Astrocyte (in vitro differentiated cells and primary cell): ENCODE results near the gene STXBP2. TPM values are rescaled to one million over a fixed set of nuclear protein-coding genes. Genes with fewer than 3 reads are reported as not detected.

ENCODE experiments used
- DNase-seq: peaks from one replicate; pipeline ENCODE4 v3.0.0-alpha.2; 2010; ENCODE audit warnings: low read depth
- FAIRE-seq: peaks from 2 replicates; lab custom pipeline; 2011; peaks lifted over from hg19 to GRCh38; lab: Jason Lieb, UNC
- H2AFZ ChIP-seq: 2 replicates; pipeline ENCODE4 v1.6.0; 2012; ENCODE audit warnings: low read depth, low read length, inconsistent platforms
- H3K27ac ChIP-seq: 2 replicates; pipeline ENCODE4 v1.5.1; 2011; ENCODE audit warnings: low read depth, low read length, inconsistent platforms
- H3K27me3 ChIP-seq: 2 replicates; pipeline ENCODE4 v1.6.0; 2011; ENCODE audit warnings: low read length, inconsistent platforms; ENCODE audit not compliant: insufficient read depth
- H3K36me3 ChIP-seq: 2 replicates; pipeline ENCODE4 v1.5.1; 2011; ENCODE audit warnings: low read length, inconsistent platforms; ENCODE audit not compliant: insufficient read depth
- H3K4me1 ChIP-seq: 2 replicates; pipeline ENCODE4 v1.5.1; 2011; ENCODE audit warnings: low read length, inconsistent platforms; ENCODE audit not compliant: insufficient read depth
- H3K4me2 ChIP-seq: 2 replicates; pipeline ENCODE4 v1.6.0; 2012; ENCODE audit warnings: low read length, inconsistent platforms
- H3K4me3 ChIP-seq: 2 replicates; pipeline ENCODE4 v1.5.1; 2011; ENCODE audit warnings: low read depth, mild to moderate bottlenecking, low read length, inconsistent platforms; ENCODE audit not compliant: insufficient read depth
- H3K79me2 ChIP-seq: 2 replicates; pipeline ENCODE4 v1.6.0; 2012; ENCODE audit warnings: mild to moderate bottlenecking, low read length, inconsistent platforms; ENCODE audit not compliant: insufficient read depth
- H3K9ac ChIP-seq: 2 replicates; pipeline ENCODE4 v1.6.0; 2012; ENCODE audit warnings: mild to moderate bottlenecking, low read length, inconsistent platforms
- H3K9me3 ChIP-seq: 2 replicates; pipeline ENCODE4 v1.5.1; 2012; ENCODE audit warnings: low read depth, mild to moderate bottlenecking, low read length, inconsistent platforms; ENCODE audit not compliant: insufficient read depth
- H4K20me1 ChIP-seq: 2 replicates; pipeline ENCODE4 v1.6.0; 2012; ENCODE audit warnings: low read length, inconsistent platforms; ENCODE audit not compliant: insufficient read depth
- H3K27ac Mint-ChIP-seq: one replicate; pipeline ENCODE4 v1.8.0; 2021; ENCODE audit warnings: mild to moderate bottlenecking, mixed read lengths; ENCODE audit not compliant: unreplicated experiment
- H3K27me3 Mint-ChIP-seq: one replicate; pipeline ENCODE4 v1.8.0; 2021; ENCODE audit warnings: low read depth, mixed read lengths; ENCODE audit not compliant: unreplicated experiment
- H3K36me3 Mint-ChIP-seq: one replicate; pipeline ENCODE4 v1.8.0; 2021; ENCODE audit warnings: low read depth, mixed read lengths; ENCODE audit not compliant: unreplicated experiment
- H3K4me1 Mint-ChIP-seq: one replicate; pipeline ENCODE4 v1.8.0; 2021; ENCODE audit warnings: low read depth, mixed read lengths; ENCODE audit not compliant: unreplicated experiment
- H3K4me3 Mint-ChIP-seq: one replicate; pipeline ENCODE4 v1.8.0; 2021; ENCODE audit warnings: mild to moderate bottlenecking, moderate library complexity, mixed read lengths; ENCODE audit not compliant: unreplicated experiment
- H3K9me3 Mint-ChIP-seq: one replicate; pipeline ENCODE4 v1.8.0; 2021; ENCODE audit warnings: mild to moderate bottlenecking, mixed read lengths; ENCODE audit not compliant: unreplicated experiment
- CTCF ChIP-seq: IDR thresholded peaks from 2 replicates; pipeline ENCODE4 v1.5.1; 2011; ENCODE audit warnings: low read depth, mild to moderate bottlenecking, inconsistent platforms, low read length, moderate library complexity; ENCODE audit not compliant: insufficient read depth
- EZH2 ChIP-seq: IDR thresholded peaks from 2 replicates; pipeline ENCODE4 v1.6.1; 2012; ENCODE audit warnings: mild to moderate bottlenecking, low read length, inconsistent platforms; ENCODE audit not compliant: insufficient read depth
- total RNA-seq: library from RNA; stranded (reverse); gene quantifications from 2 replicates; pipeline ENCODE4 v1.2.1, GENCODE V29; 2021

The STXBP2 gene
- total RNA-seq, 1 donor from 2014 or later = 49.6 TPM

- H3K27me3 Mint-ChIP-seq = peaks cover 44% of the 10 kb centered on the region
- H3K27me3 ChIP-seq = peaks cover 2% of the 10 kb centered on the region
- no peak for FAIRE-seq
Measured at GRCh38 chr19:7662657-7663056, 25.7 kb downstream of the STXBP2 start.

GRCh38 chr19:7663706-7664105 lies 26.8 kb downstream of the STXBP2 start:
- H3K4me1 ChIP-seq = no peaks in the 10 kb centered on the region
- H3K4me2 ChIP-seq = no peak overlapping the region
- H3K27ac Mint-ChIP-seq = no peak overlapping the region
- H3K9ac ChIP-seq = no peak overlapping the region
- H3K36me3 ChIP-seq = no peaks in the 10 kb centered on the region
- H4K20me1 ChIP-seq = no peaks in the 10 kb centered on the region
- no peaks in the 10 kb centered on the region for H3K79me2 ChIP-seq
- no peak overlapping the region for H3K27ac ChIP-seq
- no peak for DNase-seq
- no peak overlapping the region for H3K4me3 Mint-ChIP-seq
- no peaks in the 10 kb centered on the region for H3K9me3 ChIP-seq
- H3K4me3 ChIP-seq = no peak overlapping the region
- no peaks in the 10 kb centered on the region for H3K4me1 Mint-ChIP-seq
- H3K36me3 Mint-ChIP-seq = no peaks in the 10 kb centered on the region
- no peak for FAIRE-seq
- peaks cover 48% of the 10 kb centered on the region for H3K27me3 Mint-ChIP-seq
- TF ChIP-seq EZH2 = no peak
- TF ChIP-seq CTCF = no peak
- peaks cover 2% of the 10 kb centered on the region for H3K9me3 Mint-ChIP-seq
- H3K27me3 ChIP-seq = peaks cover 2% of the 10 kb centered on the region
- no peak overlapping the region for H2AFZ ChIP-seq

More at GRCh38 chr19:7662657-7663056, 25.7 kb downstream of the STXBP2 start:
- H3K36me3 Mint-ChIP-seq = no peaks in the 10 kb centered on the region
- Histone ChIP-seq H3K27ac (no peak overlapping the region), H4K20me1 (no peaks in the 10 kb centered on the region), H3K4me3 (no peak overlapping the region), H3K9ac (no peak overlapping the region), H3K4me2 (no peak overlapping the region), H3K79me2 (no peaks in the 10 kb centered on the region), H3K4me1 (no peaks in the 10 kb centered on the region), H3K9me3 (no peaks in the 10 kb centered on the region), H3K36me3 (no peaks in the 10 kb centered on the region), H2AFZ (no peak overlapping the region)
- H3K9me3 Mint-ChIP-seq = peaks cover 2% of the 10 kb centered on the region
- TF ChIP-seq EZH2 (no peak), CTCF (no peak)
- H3K27ac Mint-ChIP-seq = no peak overlapping the region
- DNase-seq = no peak
- no peak overlapping the region for H3K4me3 Mint-ChIP-seq
- H3K4me1 Mint-ChIP-seq = no peaks in the 10 kb centered on the region

- peaks cover 5% of the 10 kb centered on the region for H3K9me3 Mint-ChIP-seq
- no peaks in the 10 kb centered on the region for H3K36me3 Mint-ChIP-seq
- Histone ChIP-seq H3K4me2 (no peak overlapping the region), H4K20me1 (no peaks in the 10 kb centered on the region), H3K9me3 (no peaks in the 10 kb centered on the region), H2AFZ (no peak overlapping the region), H3K4me1 (no peaks in the 10 kb centered on the region), H3K9ac (no peak overlapping the region), H3K27ac (no peak overlapping the region), H3K79me2 (no peaks in the 10 kb centered on the region), H3K36me3 (no peaks in the 10 kb centered on the region), H3K4me3 (no peak overlapping the region), H3K27me3 (peaks cover 4% of the 10 kb centered on the region)
- TF ChIP-seq EZH2 = no peak
- TF ChIP-seq CTCF = no peak
- no peak overlapping the region for H3K4me3 Mint-ChIP-seq
- H3K27ac Mint-ChIP-seq = no peak overlapping the region
- H3K27me3 Mint-ChIP-seq = peaks cover 52% of the 10 kb centered on the region
- FAIRE-seq (no peak), DNase-seq (no peak)
- H3K4me1 Mint-ChIP-seq = no peaks in the 10 kb centered on the region
Measured at GRCh38 chr19:7665076-7665475, 28.2 kb downstream of the STXBP2 start.
